A549 (cell line): ENCODE measurements around the gene TRPM6.

Source experiments
- HDAC2 ChIP-seq: fragments of 200-600 bp; sonication (generic); IDR thresholded peaks from 2 replicates; pipeline ENCODE4 v1.6.1; 2016
- RCOR1 ChIP-seq: fragments of 150-350 bp; IDR thresholded peaks from 2 replicates; pipeline ENCODE4 v1.6.1; 2014; ENCODE audit warnings: antibody characterized with exemption, low read length, low read depth
- ZNF302 ChIP-seq: fragments of 250-450 bp; sonication (Bioruptor Pico); IDR thresholded peaks from 2 replicates; pipeline ENCODE4 v1.9.0; 2021; ENCODE audit warnings: inconsistent platforms, mild to moderate bottlenecking, moderate library complexity
- TF ChIP-seq, protein P1 (sequence below): fragments of >200 bp; sonication (Bioruptor Twin); formaldehyde crosslinking; IDR thresholded peaks from 3 replicates; pipeline ENCODE4 v1.5.1; 2016

DNA sequence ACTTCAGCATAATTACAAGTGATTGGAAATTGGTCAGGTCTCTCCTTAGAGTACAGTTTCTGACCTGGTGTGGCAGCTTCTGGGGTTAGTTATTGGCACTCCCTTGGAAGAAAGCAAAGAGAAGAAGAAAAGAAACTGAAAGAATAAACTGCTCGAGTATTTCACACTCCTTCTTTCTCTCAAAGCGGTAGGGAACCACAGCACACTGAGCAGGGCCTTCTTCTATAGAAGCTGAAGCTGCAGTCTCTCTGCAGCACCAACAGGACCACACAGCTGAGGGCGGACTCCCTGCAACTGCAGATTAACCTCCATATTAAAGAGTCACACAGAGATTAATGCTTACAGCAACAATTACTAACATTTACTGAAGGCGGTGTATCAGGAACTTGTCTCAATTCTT is 152.0 kb downstream of the TRPM6 start:
- TF ChIP-seq, protein P1, sequence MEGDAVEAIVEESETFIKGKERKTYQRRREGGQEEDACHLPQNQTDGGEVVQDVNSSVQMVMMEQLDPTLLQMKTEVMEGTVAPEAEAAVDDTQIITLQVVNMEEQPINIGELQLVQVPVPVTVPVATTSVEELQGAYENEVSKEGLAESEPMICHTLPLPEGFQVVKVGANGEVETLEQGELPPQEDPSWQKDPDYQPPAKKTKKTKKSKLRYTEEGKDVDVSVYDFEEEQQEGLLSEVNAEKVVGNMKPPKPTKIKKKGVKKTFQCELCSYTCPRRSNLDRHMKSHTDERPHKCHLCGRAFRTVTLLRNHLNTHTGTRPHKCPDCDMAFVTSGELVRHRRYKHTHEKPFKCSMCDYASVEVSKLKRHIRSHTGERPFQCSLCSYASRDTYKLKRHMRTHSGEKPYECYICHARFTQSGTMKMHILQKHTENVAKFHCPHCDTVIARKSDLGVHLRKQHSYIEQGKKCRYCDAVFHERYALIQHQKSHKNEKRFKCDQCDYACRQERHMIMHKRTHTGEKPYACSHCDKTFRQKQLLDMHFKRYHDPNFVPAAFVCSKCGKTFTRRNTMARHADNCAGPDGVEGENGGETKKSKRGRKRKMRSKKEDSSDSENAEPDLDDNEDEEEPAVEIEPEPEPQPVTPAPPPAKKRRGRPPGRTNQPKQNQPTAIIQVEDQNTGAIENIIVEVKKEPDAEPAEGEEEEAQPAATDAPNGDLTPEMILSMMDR: no peak
- TF ChIP-seq HDAC2 (no peak), ZNF302 (no peak), RCOR1 (no peak)
